Osteoblast (primary cell): Measurements from ENCODE around the gene CA5A. TPM values are rescaled to one million over a fixed set of nuclear protein-coding genes. Genes with fewer than 3 reads are reported as not detected.

Experiments used
- DNase-seq: peaks from one replicate; pipeline ENCODE4 v3.0.0; 2011; ENCODE audit warnings: low spot score, mixed read lengths; ENCODE audit not compliant: insufficient read length; ENCODE audit errors: missing footprints
- H2AFZ ChIP-seq: 2 replicates; pipeline ENCODE4 v1.6.0; 2011; ENCODE audit warnings: mild to moderate bottlenecking, low read length
- H3K27ac ChIP-seq: 2 replicates; pipeline ENCODE4 v1.5.1; 2011; ENCODE audit warnings: mild to moderate bottlenecking, low read depth, low read length, moderate library complexity
- H3K27me3 ChIP-seq: 2 replicates; pipeline ENCODE4 v1.6.0; 2012; ENCODE audit warnings: mild to moderate bottlenecking, control low read depth, inconsistent platforms, low read length, moderate library complexity; ENCODE audit not compliant: insufficient read depth
- H3K36me3 ChIP-seq: 2 replicates; pipeline ENCODE4 v1.5.1; 2011; ENCODE audit warnings: mild to moderate bottlenecking, low read length, control low read depth, moderate library complexity; ENCODE audit not compliant: insufficient read depth
- H3K4me1 ChIP-seq: 2 replicates; pipeline ENCODE4 v1.5.1; 2011; ENCODE audit warnings: mild to moderate bottlenecking, low read length, control low read depth, moderate library complexity; ENCODE audit not compliant: insufficient read depth
- H3K4me2 ChIP-seq: 2 replicates; pipeline ENCODE4 v1.6.0; 2011; ENCODE audit warnings: mild to moderate bottlenecking, low read length; ENCODE audit not compliant: insufficient read depth
- H3K4me3 ChIP-seq: fragments of 200-600 bp; sonication (generic); 3 replicates; pipeline ENCODE4 v1.5.1; 2012; ENCODE audit warnings: mild to moderate bottlenecking, low read length, inconsistent platforms; ENCODE audit not compliant: insufficient read depth
- H3K79me2 ChIP-seq: 2 replicates; pipeline ENCODE4 v1.6.0; 2012; ENCODE audit warnings: mild to moderate bottlenecking, low read length, control low read depth, inconsistent platforms; ENCODE audit not compliant: insufficient read depth
- H3K9me3 ChIP-seq: 2 replicates; pipeline ENCODE4 v1.5.1; 2011; ENCODE audit warnings: low read depth, low read length, control low read depth
- H4K20me1 ChIP-seq: 2 replicates; pipeline ENCODE4 v1.6.0; 2012; ENCODE audit warnings: mild to moderate bottlenecking, low read length, control low read depth; ENCODE audit not compliant: insufficient read depth
- CTCF ChIP-seq: IDR thresholded peaks from 2 replicates; pipeline ENCODE4 v1.5.1; 2011; ENCODE audit warnings: mild to moderate bottlenecking, low read depth, low read length, moderate library complexity; ENCODE audit errors: extremely low read depth
- total RNA-seq: library from RNA; depleted of rRNA; stranded (reverse); fragments of >200 nt; gene quantifications from 2 replicates; pipeline ENCODE4 v1.2.3, GENCODE V29; 2012

CA5A gene
- total RNA-seq, 1 donor, result not detected

GRCh38 chr16:87961623-87962022 lies 25.3 kb upstream of the CA5A start:
- no peak for TF ChIP-seq CTCF
- Histone ChIP-seq H3K4me3 (no peak overlapping the region), H3K4me2 (no peak overlapping the region), H4K20me1 (peaks cover 4% of the 10 kb centered on the region), H2AFZ (no peak overlapping the region), H3K79me2 (peaks cover 93% of the 10 kb centered on the region), H3K9me3 (no peaks in the 10 kb centered on the region), H3K36me3 (no peaks in the 10 kb centered on the region), H3K27ac (no peak overlapping the region), H3K4me1 (peaks cover 32% of the 10 kb centered on the region), H3K27me3 (no peaks in the 10 kb centered on the region)
- DNase-seq, result no peak

GRCh38 chr16:87960852-87961251 lies 24.5 kb upstream of the CA5A start:
- Histone ChIP-seq H4K20me1 (peaks cover 11% of the 10 kb centered on the region), H3K27me3 (no peaks in the 10 kb centered on the region), H3K4me1 (peaks cover 32% of the 10 kb centered on the region), H3K79me2 (peaks cover 95% of the 10 kb centered on the region), H2AFZ (no peak overlapping the region), H3K4me3 (no peak overlapping the region), H3K9me3 (no peaks in the 10 kb centered on the region), H3K36me3 (no peaks in the 10 kb centered on the region), H3K27ac (no peak overlapping the region), H3K4me2 (no peak overlapping the region)
- no peak for DNase-seq
- no peak for TF ChIP-seq CTCF

DNA sequence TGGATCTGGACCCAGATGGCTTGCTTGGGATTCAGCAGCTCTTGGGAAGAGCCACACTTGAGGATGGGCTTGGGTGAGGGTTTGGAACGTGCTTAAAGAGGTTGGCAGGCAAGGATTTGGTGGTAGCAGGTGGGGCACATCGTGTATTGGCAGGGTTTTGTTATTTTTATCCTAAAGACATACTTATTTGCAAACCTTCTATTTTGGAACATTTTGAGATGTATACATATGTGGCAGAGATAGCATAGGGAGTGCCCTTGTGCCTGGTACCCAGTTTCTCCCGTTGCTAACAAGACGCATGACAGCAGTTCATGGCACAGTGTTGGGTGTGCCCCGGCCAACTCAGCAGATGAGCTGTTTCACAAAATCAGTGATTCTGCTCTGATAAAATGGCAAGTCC lies 24.0 kb upstream of the CA5A start:
- H2AFZ ChIP-seq, result no peak overlapping the region
- no peak overlapping the region for H3K4me3 ChIP-seq
- no peak overlapping the region for H3K4me2 ChIP-seq
- H3K27me3 ChIP-seq, result no peaks in the 10 kb centered on the region
- H3K79me2 ChIP-seq, result peaks cover 95% of the 10 kb centered on the region
- H3K36me3 ChIP-seq, result no peaks in the 10 kb centered on the region
- H3K9me3 ChIP-seq, result no peaks in the 10 kb centered on the region
- DNase-seq, result no peak
- H4K20me1 ChIP-seq, result peaks cover 13% of the 10 kb centered on the region
- no peak overlapping the region for H3K27ac ChIP-seq
- H3K4me1 ChIP-seq, result peaks cover 34% of the 10 kb centered on the region
- TF ChIP-seq CTCF, result no peak

DNA sequence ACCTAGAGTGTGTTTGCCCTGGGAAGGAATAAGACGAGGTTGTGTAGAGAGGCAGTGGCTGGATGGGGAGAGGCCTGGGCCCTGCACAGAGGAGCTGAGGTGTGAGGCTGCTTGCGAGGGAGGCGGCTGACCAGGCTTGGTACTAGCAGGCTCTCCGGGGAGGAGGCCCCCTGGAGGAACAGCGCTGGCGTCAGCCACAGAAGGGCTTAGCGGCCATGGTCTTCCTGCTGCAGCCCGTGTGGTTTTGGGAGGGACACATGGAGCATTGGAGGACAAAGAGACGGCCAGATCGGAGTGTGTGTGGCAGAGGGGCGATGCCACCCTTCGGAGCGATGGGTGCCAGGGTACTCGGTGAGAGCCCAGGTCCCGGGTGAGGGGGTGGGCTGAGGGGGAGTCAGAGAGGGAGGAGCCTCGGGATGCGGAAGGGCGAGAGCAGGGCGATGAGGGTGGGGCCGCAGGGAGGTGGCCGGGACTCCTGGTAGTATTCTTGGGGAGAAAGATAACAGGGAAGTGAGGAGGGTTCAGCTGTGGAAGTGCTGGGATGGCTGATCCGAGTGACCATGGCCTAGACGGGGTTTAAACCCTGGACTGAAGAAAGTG lies 23.2 kb upstream of the CA5A start:
- peaks cover 13% of the 10 kb centered on the region for H4K20me1 ChIP-seq
- TF ChIP-seq CTCF, result no peak
- H2AFZ ChIP-seq, result no peak overlapping the region
- no peaks in the 10 kb centered on the region for H3K36me3 ChIP-seq
- no peak overlapping the region for H3K4me3 ChIP-seq
- H3K9me3 ChIP-seq, result no peaks in the 10 kb centered on the region
- H3K4me2 ChIP-seq, result no peak overlapping the region
- no peak overlapping the region for H3K27ac ChIP-seq
- H3K79me2 ChIP-seq, result peaks cover 95% of the 10 kb centered on the region
- no peaks in the 10 kb centered on the region for H3K27me3 ChIP-seq
- H3K4me1 ChIP-seq, result peaks cover 38% of the 10 kb centered on the region
- DNase-seq, result no peak
